Subcutaneous preadipocyte (primary cell): ENCODE results near the gene MAJIN. TPM values are rescaled to one million over a fixed set of nuclear protein-coding genes. Genes with fewer than 3 reads are reported as not detected.

ENCODE experiments used
- small RNA-seq: library from RNA; depleted of rRNA; stranded (forward); fragments of <200 nt; gene quantifications from one replicate; pipeline ENCODE3, GENCODE V24; 2012
- total RNA-seq: library from RNA; depleted of rRNA; stranded (reverse); fragments of >200 nt; gene quantifications from 2 replicates; pipeline ENCODE4 v1.2.3, GENCODE V29; 2012

Gene MAJIN, protein sequence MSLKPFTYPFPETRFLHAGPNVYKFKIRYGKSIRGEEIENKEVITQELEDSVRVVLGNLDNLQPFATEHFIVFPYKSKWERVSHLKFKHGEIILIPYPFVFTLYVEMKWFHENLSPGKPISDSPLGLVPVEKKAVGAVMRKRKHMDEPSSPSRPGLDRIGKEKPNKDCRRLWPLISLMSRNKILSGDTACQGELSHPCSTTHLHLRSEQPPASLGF
- total RNA-seq, result not detected in 2 replicates

DNA sequence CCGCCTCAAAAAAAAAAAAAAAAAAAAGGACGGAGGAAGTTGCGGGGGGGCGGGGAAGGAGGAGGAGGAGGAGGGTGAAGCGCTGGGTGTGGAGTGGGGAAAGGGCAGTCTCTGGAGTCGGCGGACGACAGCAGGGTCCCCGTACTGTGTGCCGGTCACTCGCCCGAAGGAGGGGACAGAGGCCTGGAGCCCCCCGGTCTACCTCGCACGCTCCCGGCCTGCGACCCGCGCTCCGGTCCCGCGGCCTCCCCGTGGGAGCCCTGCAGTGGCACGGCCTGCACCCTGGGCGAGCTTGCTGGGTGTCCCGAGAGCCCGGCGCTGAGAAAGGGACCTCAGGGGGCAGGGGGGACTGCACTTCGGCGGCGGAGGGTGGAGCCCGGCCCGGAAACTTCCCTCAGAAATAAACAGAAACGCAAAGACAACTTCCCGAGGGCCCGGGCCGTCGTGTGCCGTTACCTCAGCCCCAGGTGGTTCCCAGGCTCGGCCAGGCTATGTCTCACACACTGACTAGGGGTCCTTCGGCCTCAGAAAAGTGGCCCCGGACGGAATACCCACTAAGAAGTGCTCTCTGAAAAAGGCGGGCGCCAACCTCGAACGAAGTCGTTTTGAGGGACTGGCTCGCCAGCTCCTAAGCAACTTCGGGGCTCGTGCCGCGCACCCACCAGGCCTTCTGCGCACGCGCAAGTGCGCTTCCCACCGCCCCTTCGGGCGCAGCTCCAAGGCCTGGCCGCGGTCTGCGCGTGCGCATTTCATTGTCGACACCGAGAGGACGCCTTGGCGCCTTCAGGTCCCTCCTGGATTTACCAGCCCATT lies at the start of gene MAJIN:
Gene MAJIN, minus strand, starts transcription at position 688 of the 813 bp plus-strand sequence. CDS start 12,703 bp downstream, outside the sequence.

DNA sequence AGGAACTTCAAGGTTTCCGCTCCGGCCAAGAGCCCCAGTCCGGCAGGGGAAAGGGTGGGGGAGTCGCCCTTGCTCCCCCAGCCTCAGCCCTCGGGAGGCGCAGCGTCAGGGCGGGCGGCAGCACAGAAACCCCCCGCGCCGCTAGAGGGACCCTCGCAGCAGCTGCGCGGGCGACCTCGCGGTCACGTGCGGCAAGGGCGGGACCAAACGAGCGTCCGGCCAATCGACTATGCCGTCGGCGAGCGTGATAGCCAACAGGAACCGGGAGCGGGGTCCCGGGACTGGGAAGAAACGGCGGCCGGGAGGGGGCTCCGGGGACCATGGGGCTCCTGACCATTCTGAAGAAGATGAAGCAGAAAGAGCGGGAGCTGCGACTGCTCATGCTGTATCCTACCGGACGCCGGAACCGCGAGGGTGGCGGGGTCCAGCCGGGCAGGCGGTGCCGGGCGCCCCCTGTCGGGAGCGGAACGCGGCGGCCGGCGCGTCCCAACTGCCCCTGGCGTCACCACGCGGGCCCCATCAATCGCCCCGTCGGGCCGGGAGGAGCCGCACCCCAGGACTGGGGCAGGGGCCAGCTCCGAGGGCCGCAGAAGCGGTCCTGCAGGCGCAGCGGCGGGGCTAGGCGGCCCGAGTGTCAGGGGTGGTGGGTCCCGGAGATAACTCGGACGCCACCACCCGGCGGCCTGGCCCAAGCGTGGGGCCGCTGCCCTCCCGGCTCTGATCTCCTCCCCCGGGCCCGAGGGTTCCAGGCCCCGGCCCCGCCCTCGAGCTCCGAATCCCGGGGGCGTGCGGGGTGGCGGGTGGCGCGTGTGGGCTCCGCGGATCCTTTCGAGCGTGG lies 42.2 kb upstream of the MAJIN start, which contains the start of gene ARL2:
Gene ARL2, plus strand, starts transcription at position 273 of the 838 bp plus-strand sequence. Its CDS starts 48 bp downstream, at position 321.

DNA sequence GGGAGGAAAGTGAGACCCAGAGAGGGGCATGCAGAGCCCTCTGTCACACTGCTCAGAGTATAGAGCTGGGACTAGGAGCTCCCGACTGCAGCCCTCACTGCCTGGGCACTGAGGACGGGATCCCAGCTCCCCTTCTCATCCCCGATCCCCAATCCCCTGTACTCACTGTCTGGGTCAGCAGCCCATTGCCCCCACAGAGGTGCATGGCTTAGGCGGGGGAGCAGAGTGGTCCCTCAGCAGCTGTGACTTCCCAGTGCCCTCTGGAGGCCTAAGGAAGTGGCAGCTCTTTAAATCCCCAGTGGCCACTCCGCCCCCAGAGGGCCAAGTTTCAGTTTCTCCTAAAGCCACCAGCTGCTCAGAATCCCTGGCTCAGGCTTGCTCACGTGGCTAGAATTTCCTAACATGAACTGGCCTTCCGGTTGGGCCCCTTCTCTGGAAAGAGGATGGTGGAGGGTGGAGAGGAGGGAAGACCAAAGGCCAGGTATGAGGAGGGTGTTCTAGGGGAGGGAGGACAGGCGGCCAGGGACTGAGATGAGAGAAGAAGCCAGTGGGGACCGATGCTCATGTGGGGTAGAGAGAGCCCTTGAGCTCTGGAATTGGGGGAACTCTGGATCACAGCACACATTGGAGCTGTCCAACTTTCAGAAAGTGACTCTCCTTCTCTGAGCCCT lies 24.9 kb upstream of the MAJIN start, which contains the start of gene BATF2:
Gene BATF2, minus strand, starts transcription at position 262 of the 671 bp plus-strand sequence. Its CDS starts 57 bp downstream, at position 205.

DNA sequence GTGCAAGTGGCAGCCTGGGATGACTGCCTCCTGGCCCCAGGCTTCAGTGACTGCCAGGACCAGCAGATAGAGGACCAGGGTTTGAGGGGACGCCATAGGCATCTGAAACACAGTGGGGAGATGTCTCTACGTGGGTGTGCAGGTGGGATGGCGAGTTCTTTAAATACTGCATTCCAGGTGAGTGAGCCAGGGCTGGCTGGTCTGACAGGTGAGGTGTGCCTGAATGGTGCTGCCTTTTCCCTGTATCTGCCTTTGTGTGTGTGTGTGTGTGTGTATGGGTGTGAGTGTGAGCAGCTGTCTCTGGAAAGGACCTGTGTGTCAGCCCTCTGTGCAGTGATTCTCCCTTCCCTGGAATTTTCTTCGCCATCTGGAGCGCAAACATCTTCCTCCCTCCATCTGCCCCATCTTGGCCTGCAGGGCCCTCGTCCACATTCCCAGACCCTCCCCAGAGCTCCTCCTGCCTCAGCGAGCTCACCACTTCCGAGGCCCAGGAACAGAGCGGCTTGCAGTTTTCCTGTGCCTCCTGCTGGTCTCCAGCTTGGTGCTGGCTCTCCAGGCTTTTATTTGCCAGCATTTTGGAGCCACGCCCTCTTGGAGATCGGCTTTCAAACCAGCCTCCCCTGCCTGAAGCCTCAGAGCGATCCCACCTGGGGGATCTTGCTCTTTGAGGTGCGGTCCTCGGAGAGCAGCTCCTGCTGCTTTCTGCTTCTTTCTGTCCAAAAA lies 36.4 kb downstream of the MAJIN start, which contains the start of gene GPHA2:
Gene GPHA2, minus strand, starts transcription at position 535 of the 723 bp plus-strand sequence. Its CDS starts 433 bp downstream, at position 102.

DNA sequence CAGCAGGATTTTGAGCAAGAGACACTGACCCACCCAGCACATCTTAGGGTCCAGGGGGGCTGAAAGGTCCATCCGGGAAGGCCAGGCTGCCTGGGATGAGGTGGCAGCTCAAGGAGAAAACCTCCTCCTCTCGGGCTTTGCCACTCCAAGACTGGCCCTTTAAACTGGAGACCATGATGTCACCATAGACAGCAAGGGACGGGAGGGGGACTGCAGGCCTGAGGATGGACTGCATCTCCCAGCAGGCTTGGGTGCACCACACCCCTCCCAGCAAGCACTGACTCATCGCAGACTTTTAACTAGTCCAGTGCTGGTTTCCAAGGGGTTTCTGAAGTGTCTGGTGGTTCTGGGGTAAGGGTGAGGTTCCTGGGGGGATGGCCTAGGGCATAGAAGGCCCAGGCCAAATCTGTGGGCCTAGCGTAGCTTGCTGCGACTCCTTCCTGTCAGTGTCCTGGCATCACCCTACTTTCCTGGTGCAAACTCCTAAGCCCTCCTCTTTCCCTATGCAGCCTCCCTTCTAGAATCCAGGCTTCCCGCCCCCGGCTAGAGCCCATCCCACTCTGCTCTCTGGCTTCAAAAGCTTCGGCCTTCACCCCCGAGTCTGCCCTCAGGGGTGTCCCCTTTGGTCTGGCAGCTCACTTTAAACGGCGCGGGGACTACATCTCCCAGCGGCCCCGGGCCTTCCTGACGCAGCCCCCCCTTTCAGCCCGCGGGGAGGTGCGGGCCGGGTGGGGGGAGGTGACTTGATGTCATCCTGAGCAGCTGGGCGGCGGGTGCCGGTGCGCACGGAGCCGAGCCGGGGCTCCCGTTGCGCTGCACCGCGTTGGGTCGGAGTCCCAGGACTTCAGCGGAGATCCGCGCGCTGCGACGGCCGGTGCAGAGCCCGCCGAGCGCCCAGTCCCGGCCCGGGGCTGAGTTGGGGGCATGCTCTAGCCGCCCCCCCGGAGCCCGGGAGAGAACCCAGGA lies 47.7 kb downstream of the MAJIN start, which contains the start of gene PPP2R5B:
Gene PPP2R5B, plus strand, starts transcription at position 746 of the 966 bp plus-strand sequence. CDS start 1,046 bp downstream, outside the sequence.

DNA sequence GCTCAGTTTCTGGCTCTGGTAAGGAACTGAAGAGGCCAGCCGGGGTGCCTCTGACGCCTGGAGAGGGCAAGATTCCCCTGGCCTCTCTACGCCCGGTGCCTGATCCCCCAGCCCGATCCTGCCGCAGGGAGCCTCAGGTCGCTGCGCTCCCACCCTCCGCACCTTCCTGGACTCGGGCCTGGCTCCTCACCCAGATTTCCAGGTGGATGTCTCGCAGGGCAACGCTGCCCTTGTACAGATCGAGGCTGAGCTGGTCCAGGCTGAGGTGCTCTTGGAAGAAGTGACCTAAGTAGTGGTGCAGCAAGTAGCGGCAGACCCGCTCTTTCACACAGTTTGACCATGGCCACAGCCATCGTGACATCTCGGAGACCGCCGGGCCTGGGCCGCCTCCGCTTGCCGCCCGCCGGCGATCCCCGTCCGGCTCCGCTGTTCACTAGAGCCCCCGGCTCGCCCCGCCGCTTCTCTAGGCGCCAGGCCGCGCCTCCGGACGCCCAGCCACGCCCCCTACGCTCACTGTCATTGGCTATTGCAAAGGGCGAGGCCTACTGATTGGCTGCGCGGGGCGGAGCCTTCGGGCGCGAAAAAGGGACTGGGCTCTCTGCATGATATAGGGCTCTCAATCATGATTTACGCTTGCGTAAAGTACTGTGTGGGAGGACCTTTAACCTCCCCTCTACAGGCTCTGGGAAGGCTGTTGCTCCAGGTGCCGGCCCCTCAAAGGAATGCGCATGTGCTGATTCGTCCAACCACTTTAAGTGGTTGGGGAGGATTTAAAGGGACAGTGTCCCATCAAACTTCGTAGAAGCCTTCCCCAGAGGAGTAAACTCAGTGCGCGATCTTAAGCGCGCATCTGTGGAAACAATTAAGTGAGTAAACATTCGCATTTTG lies 54.9 kb downstream of the MAJIN start, which contains the start of gene ATG2A:
Gene ATG2A, minus strand, starts transcription at position 435 of the 888 bp plus-strand sequence. Its CDS starts 74 bp downstream, at position 361.

Small RNA genes within 50 kb of the gene (small RNA-seq; reads per million reads assigned to genes)
- not detected for gene MIR6749
- not detected for gene MIR6750
- not detected for gene MIR6879

Other genes with a start within 250 kb of the MAJIN start
- 9.2 and 17.2 TPM in 2 replicates for gene NRXN2, start 248.9 kb downstream of the MAJIN start, total RNA-seq
- gene RASGRP2, start 228.0 kb downstream of the MAJIN start, total RNA-seq, result 0.20 and 0.37 TPM in 2 replicates
- 0.37 and 0.39 TPM in 2 replicates for gene PYGM, start 212.1 kb downstream of the MAJIN start, total RNA-seq
- 110 and 126 TPM in 2 replicates for gene SF1, start 193.6 kb downstream of the MAJIN start, total RNA-seq
- 7.0 and 12.3 TPM in 2 replicates for gene MAP4K2, start 168.9 kb downstream of the MAJIN start, total RNA-seq
- gene MEN1, start 161.6 kb downstream of the MAJIN start, total RNA-seq, result 20.2 and 22.1 TPM in 2 replicates
- under 0.01 TPM in 2 replicates for gene CDC42BPG, start 127.5 kb downstream of the MAJIN start, total RNA-seq
- gene EHD1, start 93.5 kb downstream of the MAJIN start, total RNA-seq, result 40.1 and 75.3 TPM in 2 replicates
- 15.4 and 19.5 TPM in 2 replicates for gene ATG2A, start 54.9 kb downstream of the MAJIN start, total RNA-seq
- 5.9 and 8.2 TPM in 2 replicates for gene PPP2R5B, start 47.4 kb downstream of the MAJIN start, total RNA-seq
- gene GPHA2, start 36.2 kb downstream of the MAJIN start, total RNA-seq, result not detected in 2 replicates
- gene BATF2, start 24.9 kb upstream of the MAJIN start, total RNA-seq, result 0.37 and 0.98 TPM in 2 replicates
- gene ARL2, start 42.1 kb upstream of the MAJIN start, total RNA-seq, result 46.7 and 63.2 TPM in 2 replicates
- gene SNX15, start 55.3 kb upstream of the MAJIN start, total RNA-seq, result 12.1 and 13.2 TPM in 2 replicates
- gene SAC3D1, start 69.1 kb upstream of the MAJIN start, total RNA-seq, result 17.6 and 19.4 TPM in 2 replicates
- gene NAALADL1, start 86.4 kb upstream of the MAJIN start, total RNA-seq, result 10.8 and 14.3 TPM in 2 replicates
- gene CDCA5, start 111.9 kb upstream of the MAJIN start, total RNA-seq, result 12.5 and 18.6 TPM in 2 replicates
- 26.8 and 29.0 TPM in 2 replicates for gene ZFPL1, start 112.1 kb upstream of the MAJIN start, total RNA-seq
- 122 and 127 TPM in 2 replicates for gene VPS51, start 124.1 kb upstream of the MAJIN start, total RNA-seq
- gene TM7SF2, start 139.8 kb upstream of the MAJIN start, total RNA-seq, result 13.2 and 14.3 TPM in 2 replicates
- 12.9 and 13.1 TPM in 2 replicates for gene ZNHIT2, start 145.6 kb upstream of the MAJIN start, total RNA-seq
- gene FAU, start 150.0 kb upstream of the MAJIN start, total RNA-seq, result 193 and 272 TPM in 2 replicates
- 24.6 and 30.1 TPM in 2 replicates for gene MRPL49, start 150.2 kb upstream of the MAJIN start, total RNA-seq
- 12.5 and 15.1 TPM in 2 replicates for gene SYVN1, start 162.4 kb upstream of the MAJIN start, total RNA-seq
- gene SPDYC, start 198.1 kb upstream of the MAJIN start, total RNA-seq, result not detected in 2 replicates
- 120 and 136 TPM in 2 replicates for gene CAPN1, start 209.8 kb upstream of the MAJIN start, total RNA-seq